Suprapubic skin (tissue), 3 donors: ENCODE measurements around the gene ZFP36L1.

Experiments
- CTCF ChIP-seq, 2 donors: fragments of 200-600 bp in 1 of 2; fragments of 450-650 bp in 1 of 2; sonication (generic) in 1 of 2; IDR thresholded peaks; one replicate each; pipeline ENCODE4 v1.5.1; 2016 to 2019; ENCODE audit warnings: antibody characterized with exemption in 2 of 2, mild to moderate bottlenecking in 1 of 2, moderate library complexity in 1 of 2
- POLR2AphosphoS5 ChIP-seq, 3 donors: sonication (generic); formaldehyde crosslinking; IDR thresholded peaks; one replicate each; pipeline ENCODE4 v1.6.1; 2017; ENCODE audit warnings: antibody characterized with exemption in 3 of 3

- no peak for TF ChIP-seq CTCF (IDR thresholded peaks at IDR 0.05)
- TF ChIP-seq POLR2AphosphoS5 (IDR thresholded peaks at IDR 0.05), result no peak
Measured at GRCh38 chr14:68825729-68826128, 32.9 kb upstream of the ZFP36L1 start.
